CD14-positive monocyte (primary cell): ENCODE measurements around the gene KCNK6. TPM values are rescaled to one million over a fixed set of nuclear protein-coding genes. Genes with fewer than 3 reads are reported as not detected.

Experiments
- DNase-seq, 3 donors: peaks; one replicate each; pipeline ENCODE4 v3.0.0-alpha.2; 2011 to 2022
- H2AFZ ChIP-seq: 2 replicates; pipeline ENCODE4 v1.6.0; 2012; ENCODE audit warnings: mild to moderate bottlenecking, low read depth, low read length, inconsistent platforms; ENCODE audit not compliant: insufficient read depth, poor library complexity, severe bottlenecking
- H3K27ac ChIP-seq, 2 donors: 1 replicate in 1 of 2; 2 replicates in 1 of 2; pipeline ENCODE4 v1.5.1; 2012 to 2013; ENCODE audit warnings: low read length in 2 of 2, control low read depth in 1 of 2, inconsistent platforms in 1 of 2, low read depth in 1 of 2, mild to moderate bottlenecking in 1 of 2
- H3K27me3 ChIP-seq, 2 donors: one replicate each; pipeline versions ENCODE4 v1.6.0 to v1.6.1; 2011 to 2013; ENCODE audit warnings: low read length in 2 of 2; ENCODE audit not compliant: control insufficient read depth in 2 of 2, insufficient read depth in 2 of 2
- H3K36me3 ChIP-seq, 2 donors: replicated peaks in 1 of 2; 1 replicate in 1 of 2; 2 replicates in 1 of 2; pipeline versions ENCODE4 v1.5.1 to v1.6.1; 2012 to 2013; ENCODE audit warnings: low read length in 2 of 2, control low read depth in 1 of 2, inconsistent platforms in 1 of 2, mild to moderate bottlenecking in 1 of 2; ENCODE audit not compliant: insufficient read depth in 2 of 2, control insufficient read depth in 1 of 2
- H3K4me1 ChIP-seq, 2 donors: 1 replicate in 1 of 2; 2 replicates in 1 of 2; pipeline versions ENCODE4 v1.5.1 to v1.6.1; 2012 to 2013; ENCODE audit warnings: low read length in 2 of 2, control low read depth in 1 of 2, inconsistent platforms in 1 of 2, mild to moderate bottlenecking in 1 of 2, moderate library complexity in 1 of 2; ENCODE audit not compliant: insufficient read depth in 2 of 2, control insufficient read depth in 1 of 2
- H3K4me2 ChIP-seq: replicated peaks from 2 replicates; pipeline ENCODE3; 2012; ENCODE audit warnings: low read length, moderate library complexity, mild to moderate bottlenecking; ENCODE audit not compliant: poor library complexity, severe bottlenecking; ENCODE audit errors: extremely low read depth
- H3K4me3 ChIP-seq, 3 experiments: fragments of 200-600 bp in 1 of 3; sonication (generic) in 1 of 3; replicated peaks in 1 of 3; 1 replicate in 2 of 3; 2 replicates in 1 of 3; pipeline ENCODE4 v1.5.1; 2011 to 2013; ENCODE audit warnings: low read length in 3 of 3, mild to moderate bottlenecking in 3 of 3, control low read depth in 2 of 3, low read depth in 2 of 3, inconsistent platforms in 1 of 3, moderate library complexity in 1 of 3
- H3K79me2 ChIP-seq: 2 replicates; pipeline ENCODE4 v1.6.0; 2012; ENCODE audit warnings: mild to moderate bottlenecking, control low read depth, inconsistent platforms, low read length, moderate library complexity; ENCODE audit not compliant: insufficient read depth
- H3K9ac ChIP-seq: 2 replicates; pipeline ENCODE4 v1.6.0; 2017; ENCODE audit warnings: low read length, mild to moderate bottlenecking; ENCODE audit not compliant: insufficient read depth, poor library complexity, severe bottlenecking
- H3K9me3 ChIP-seq, 2 donors: replicated peaks in 1 of 2; 1 replicate in 1 of 2; 2 replicates in 1 of 2; pipeline versions ENCODE4 v1.5.1 to v1.6.1; 2012 to 2013; ENCODE audit warnings: low read length in 2 of 2, control low read depth in 1 of 2; ENCODE audit not compliant: control insufficient read depth in 1 of 2, insufficient read depth in 1 of 2
- H4K20me1 ChIP-seq: 2 replicates; pipeline ENCODE4 v1.6.0; 2012; ENCODE audit warnings: mild to moderate bottlenecking, low read length, control low read depth, moderate library complexity; ENCODE audit not compliant: insufficient read depth
- H3K27ac Mint-ChIP-seq, 7 donors: one replicate each; pipeline ENCODE4 v1.8.0; 2020; ENCODE audit warnings: mild to moderate bottlenecking in 7 of 7, mixed read lengths in 7 of 7, moderate library complexity in 6 of 7, inconsistent platforms in 2 of 7
- H3K27me3 Mint-ChIP-seq, 3 donors: one replicate each; pipeline ENCODE4 v1.8.0; 2021 to 2022; ENCODE audit warnings: low read depth in 3 of 3, mild to moderate bottlenecking in 3 of 3, mixed read lengths in 3 of 3, moderate library complexity in 3 of 3, inconsistent platforms in 1 of 3
- H3K36me3 Mint-ChIP-seq, 2 donors: one replicate each; pipeline ENCODE4 v1.8.0; 2020; ENCODE audit warnings: mixed read lengths in 2 of 2, inconsistent platforms in 1 of 2, mild to moderate bottlenecking in 1 of 2
- H3K4me1 Mint-ChIP-seq: one replicate; pipeline ENCODE4 v1.8.0; 2020; ENCODE audit warnings: mild to moderate bottlenecking, mixed read lengths
- H3K4me3 Mint-ChIP-seq, 2 donors: one replicate each; pipeline ENCODE4 v1.8.0; 2020; ENCODE audit warnings: mild to moderate bottlenecking in 2 of 2, mixed read lengths in 2 of 2, moderate library complexity in 1 of 2
- H3K9me3 Mint-ChIP-seq, 7 donors: one replicate each; pipeline ENCODE4 v1.8.0; 2020 to 2022; ENCODE audit warnings: mixed read lengths in 7 of 7, mild to moderate bottlenecking in 6 of 7, moderate library complexity in 6 of 7, inconsistent platforms in 2 of 7
- WGBS: methylation state at CpG from one replicate; pipeline ENCODE4 v1.1.5; 2013; ENCODE audit warnings: missing lambda C conversion rate; ENCODE audit not compliant: insufficient coverage; 5-methylcytosine and 5-hydroxymethylcytosine counted together
- intact Hi-C, 2 donors: fragments of 100-400 bp; cut with micrococcal nuclease; formaldehyde crosslinking; loops; one replicate each; pipeline versions ENCODE4 v1.15.0 to v1.15.1; 2023
- polyA plus RNA-seq, 3 donors: library from polyadenylated mRNA; depleted of rRNA in 1 of 3; unstranded in 2 of 3; stranded (reverse) in 1 of 3; fragments of 300-500 nt in 2 of 3; fragments of >200 nt in 1 of 3; fragmentation: Illumina TruSeq in 2 of 3; gene quantifications; 1 replicate in 2 of 3; 2 replicates in 1 of 3; pipeline ENCODE4 v1.2.3, GENCODE V29; 2012 to 2021
- TF ChIP-seq, protein P1 (sequence below): fragments of 200-600 bp; IDR thresholded peaks from one replicate; pipeline ENCODE4 v1.8.0; 2022; ENCODE audit warnings: antibody characterized with exemption, mild to moderate bottlenecking

The KCNK6 gene
- polyA plus RNA-seq, 3 donors: 7.3 to 21.5 (median 8.7) TPM

DNA sequence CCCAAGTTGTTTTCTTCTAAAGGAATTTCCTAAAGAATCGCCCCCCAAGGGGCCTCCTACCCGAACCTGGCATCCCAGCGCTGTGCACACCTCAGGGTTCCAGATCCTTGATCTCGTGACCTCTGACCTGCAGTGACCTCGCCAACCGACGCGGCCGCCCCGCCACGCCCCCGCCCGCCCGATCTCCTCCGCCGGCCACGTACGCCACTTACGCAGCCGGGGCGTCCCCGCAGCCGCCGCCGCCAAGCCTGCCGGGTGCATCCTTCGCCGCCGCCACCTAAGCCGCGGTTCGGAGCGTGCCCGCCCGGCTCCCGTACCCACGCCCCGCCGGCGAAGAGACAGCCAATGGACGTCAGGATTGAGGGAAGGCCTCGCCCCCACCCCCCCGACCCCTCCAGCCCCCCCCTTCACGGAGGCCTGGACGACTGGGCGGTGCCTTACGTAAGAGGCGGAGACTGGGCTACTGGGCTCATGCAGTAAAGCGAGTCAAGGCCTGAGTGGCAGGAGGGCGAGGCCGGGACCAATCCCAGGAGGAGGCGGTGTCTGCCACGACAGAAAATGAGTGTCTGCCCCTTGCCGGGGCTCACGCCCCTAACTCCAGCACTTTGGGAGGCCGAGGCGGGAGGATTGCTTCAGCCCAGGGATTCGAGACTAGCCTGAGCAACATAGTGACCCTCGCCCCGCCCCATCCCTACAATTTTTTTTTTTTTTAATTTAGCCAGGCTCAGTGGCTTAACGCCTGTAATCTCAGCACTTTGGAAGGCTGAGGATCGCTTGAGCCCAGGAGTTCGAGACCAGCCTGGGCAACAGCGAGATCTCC lies 3.8 kb upstream of the KCNK6 start, which contains the start of gene YIF1B:
Gene YIF1B, minus strand, starts transcription at position 291 of the 820 bp plus-strand sequence. Its CDS starts 30 bp downstream, at position 261.
- H3K36me3 Mint-ChIP-seq: peaks cover 7% of the 10 kb centered on the region in 2 donors
- no peaks in the 10 kb centered on the region for H3K27me3 ChIP-seq
- peak within 1 kb of the TSS; percentile 92 to 98 (median 95) for H3K27ac Mint-ChIP-seq
- peak within 1 kb of the TSS; percentile 77 to 91 for H3K4me3 Mint-ChIP-seq
- peaks cover 2% of the 10 kb centered on the region for H4K20me1 ChIP-seq
- H3K4me2 ChIP-seq: peak within 1 kb of the TSS; percentile 98
- no peaks in the 10 kb centered on the region for H3K9me3 ChIP-seq
- TF ChIP-seq, protein P1, sequence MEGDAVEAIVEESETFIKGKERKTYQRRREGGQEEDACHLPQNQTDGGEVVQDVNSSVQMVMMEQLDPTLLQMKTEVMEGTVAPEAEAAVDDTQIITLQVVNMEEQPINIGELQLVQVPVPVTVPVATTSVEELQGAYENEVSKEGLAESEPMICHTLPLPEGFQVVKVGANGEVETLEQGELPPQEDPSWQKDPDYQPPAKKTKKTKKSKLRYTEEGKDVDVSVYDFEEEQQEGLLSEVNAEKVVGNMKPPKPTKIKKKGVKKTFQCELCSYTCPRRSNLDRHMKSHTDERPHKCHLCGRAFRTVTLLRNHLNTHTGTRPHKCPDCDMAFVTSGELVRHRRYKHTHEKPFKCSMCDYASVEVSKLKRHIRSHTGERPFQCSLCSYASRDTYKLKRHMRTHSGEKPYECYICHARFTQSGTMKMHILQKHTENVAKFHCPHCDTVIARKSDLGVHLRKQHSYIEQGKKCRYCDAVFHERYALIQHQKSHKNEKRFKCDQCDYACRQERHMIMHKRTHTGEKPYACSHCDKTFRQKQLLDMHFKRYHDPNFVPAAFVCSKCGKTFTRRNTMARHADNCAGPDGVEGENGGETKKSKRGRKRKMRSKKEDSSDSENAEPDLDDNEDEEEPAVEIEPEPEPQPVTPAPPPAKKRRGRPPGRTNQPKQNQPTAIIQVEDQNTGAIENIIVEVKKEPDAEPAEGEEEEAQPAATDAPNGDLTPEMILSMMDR: no peak
- under 1% methylated on average over 38 of the region's 64 CpGs for WGBS
- peaks cover 68% of the 10 kb centered on the region for H3K4me1 Mint-ChIP-seq
- peaks cover 69 to 85% of the 10 kb centered on the region in 2 donors for H3K4me1 ChIP-seq
- DNase-seq: peak; percentile 94 to 97 (median 95)
- H3K27me3 Mint-ChIP-seq: peaks cover 2 to 4% (median 3%) of the 10 kb centered on the region in 3 donors
- intact Hi-C loops: loop anchor here (2.0 to 5.0 kb wide), 4 partner anchors 19 to 409 kb away; partner anchors contain the start of genes SIPA1L3 (in 2 of the 2), WDR87 (in 2 of the 2), CATSPERG (in 1 of the 2) and EIF3K (in 1 of the 2)
- H3K4me3 ChIP-seq: peak within 1 kb of the TSS; percentile 44 to 85 (median 61)
- H2AFZ ChIP-seq: peak within 1 kb of the TSS; percentile 86
- H3K27ac ChIP-seq: peak within 1 kb of the TSS; percentile 91 to 92
- peaks cover 0 to 5% (median 0%) of the 10 kb centered on the region in 7 donors for H3K9me3 Mint-ChIP-seq
- no peaks in the 10 kb centered on the region for H3K36me3 ChIP-seq
- H3K79me2 ChIP-seq: peaks cover 48% of the 10 kb centered on the region
- peak within 1 kb of the TSS; percentile 70 for H3K9ac ChIP-seq

DNA sequence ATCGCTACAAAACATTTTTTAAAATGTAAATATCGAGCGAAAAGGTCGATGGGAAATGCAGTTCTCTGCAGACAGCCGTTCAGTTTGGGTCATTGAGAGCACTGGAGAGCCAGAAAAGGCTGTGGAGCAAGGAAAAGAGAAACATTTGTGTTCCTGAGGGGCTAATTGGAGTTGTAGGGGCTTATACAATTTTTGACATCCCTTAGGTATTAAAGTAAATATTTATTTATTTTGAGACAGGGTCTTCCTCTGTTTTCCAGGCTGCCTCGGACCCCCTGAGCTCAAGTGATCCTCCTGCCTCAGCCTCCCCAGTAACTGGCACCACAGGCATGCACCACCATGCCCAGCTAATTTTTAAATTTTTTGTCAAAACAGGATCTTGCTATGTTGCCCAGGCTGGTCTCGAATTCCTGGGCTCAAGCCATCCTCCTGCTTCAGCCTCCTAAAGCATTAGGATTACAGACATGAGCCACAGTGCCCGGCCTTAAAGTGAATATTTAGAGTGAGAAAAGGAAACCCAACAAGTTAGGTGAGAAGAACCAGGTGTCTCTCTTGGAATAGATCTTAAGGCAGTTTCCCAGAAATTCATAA lies 3.1 kb upstream of the KCNK6 start:
- 50% methylated on average over 2 of the region's 8 CpGs for WGBS
- Histone ChIP-seq H3K4me2 (peak overlapping the region; percentile 98), H3K9me3 (no peaks in the 10 kb centered on the region), H4K20me1 (peaks cover 9% of the 10 kb centered on the region), H3K4me3 (peak overlapping the region; percentile 34 to 85 (median 40)), H3K36me3 (no peaks in the 10 kb centered on the region), H3K27me3 (no peaks in the 10 kb centered on the region), H3K27ac (peak overlapping the region; percentile 91 to 92), H3K4me1 (peaks cover 76 to 92% of the 10 kb centered on the region in 2 donors), H2AFZ (peak overlapping the region; percentile 86), H3K9ac (peak overlapping the region; percentile 70), H3K79me2 (peaks cover 48% of the 10 kb centered on the region)
- Mint-ChIP-seq H3K4me3 (peak overlapping the region; percentile 77 to 91), H3K36me3 (peaks cover 5 to 11% of the 10 kb centered on the region in 2 donors), H3K27ac (peak overlapping the region; percentile 90 to 98 (median 95)), H3K4me1 (peaks cover 75% of the 10 kb centered on the region), H3K9me3 (peaks cover 0 to 5% (median 0%) of the 10 kb centered on the region in 7 donors), H3K27me3 (peaks cover 1 to 4% (median 3%) of the 10 kb centered on the region in 3 donors)
- no peak for DNase-seq
- intact Hi-C loops: loop anchor here (2.0 to 5.0 kb wide), 4 partner anchors 18 to 409 kb away; partner anchors contain the start of genes SIPA1L3 (in 2 of the 2), WDR87 (in 2 of the 2), CATSPERG (in 1 of the 2) and EIF3K (in 1 of the 2)
- TF ChIP-seq, protein P1: no peak
